Adrenal gland (tissue), 12 donors: ENCODE data around the gene LAMP2. TPM values are rescaled to one million over a fixed set of nuclear protein-coding genes. Genes with fewer than 3 reads are reported as not detected.

ENCODE experiments used
- DNase-seq, 7 donors: peaks; one replicate each; pipeline ENCODE4 v3.0.0-alpha.2; 2019 to 2020
- H3K27ac ChIP-seq, 5 donors: fragments of 200-600 bp; sonication (generic) in 4 of 5; 1 replicate in 3 of 5; 2 replicates in 2 of 5; pipeline versions ENCODE4 v1.5.1 to v1.8.0; 2016 to 2020; ENCODE audit warnings: mild to moderate bottlenecking in 1 of 5
- H3K27me3 ChIP-seq: fragments of 200-600 bp; 2 replicates; pipeline ENCODE4 v1.8.0; 2021
- H3K36me3 ChIP-seq, 2 donors: fragments of 200-600 bp; replicated peaks in 1 of 2; 1 replicate in 1 of 2; 2 replicates in 1 of 2; pipeline versions ENCODE4 v1.5.1 to v1.8.0; 2018 to 2022
- H3K4me1 ChIP-seq, 2 donors: fragments of 200-600 bp; replicated peaks in 1 of 2; 1 replicate in 1 of 2; 2 replicates in 1 of 2; pipeline versions ENCODE4 v1.5.1 to v1.8.0; 2018 to 2021
- H3K4me3 ChIP-seq, 4 donors: fragments of 200-600 bp; sonication (generic) in 3 of 4; one replicate each; pipeline ENCODE4 v1.5.1; 2016 to 2018
- H3K9me3 ChIP-seq, 3 donors: fragments of 200-600 bp; sonication (generic) in 1 of 3; replicated peaks in 1 of 3; 1 replicate in 2 of 3; 2 replicates in 1 of 3; pipeline versions ENCODE4 v1.5.1 to v1.8.0; 2016 to 2021
- POLR2A ChIP-seq, 2 donors: fragments of 450-650 bp; IDR thresholded peaks; one replicate each; pipeline ENCODE4 v1.6.1; 2017; ENCODE audit warnings: antibody characterized with exemption in 2 of 2, mild to moderate bottlenecking in 2 of 2, moderate library complexity in 1 of 2
- WGBS, 4 donors: extraction: QIAGEN DNeasy Blood & Tissue Kit in 2 of 4; methylation state at CpG; one replicate each; pipeline versions ENCODE4 v1.1.5 to v1.1.7; 2013 to 2017; 5-methylcytosine and 5-hydroxymethylcytosine counted together
- intact Hi-C, 2 donors: fragments of 100-400 bp; cut with DNase I; formaldehyde crosslinking; loops; one replicate each; pipeline versions ENCODE4 v1.14.1 to v1.15.0; 2022 to 2023
- polyA plus RNA-seq, 3 donors: library from polyadenylated mRNA; stranded (reverse); fragments of 200-250 nt in 2 of 3; fragments of 350-450 nt in 1 of 3; fragmentation: Illumina TruSeq in 1 of 3; extraction: RNeasy Lipid Tissue Mini Kit (QIAGEN cat#74804) in 1 of 3; gene quantifications; one replicate each; pipeline ENCODE4 v1.2.3, GENCODE V29; 2013 to 2014
- small RNA-seq, 2 donors: library from RNA; depleted of rRNA; stranded (forward); fragments of <200 nt; gene quantifications; one replicate each; pipeline ENCODE3, GENCODE V24; 2016
- total RNA-seq, 9 donors: library from RNA; depleted of rRNA in 4 of 9; stranded (reverse); fragments of >200 nt in 4 of 9; fragments of 120-200 nt in 1 of 9; fragmentation: NEBNext Ultra II Directional in 1 of 9; extraction: Animal tissue kit (Norgen Biotek cat#: 25700) in 1 of 9; gene quantifications; one replicate each; pipeline versions ENCODE4 v1.1.0 to v1.2.4, GENCODE V29; 2013 to 2023
- TF ChIP-seq, protein P1 (sequence below), 6 experiments: fragments of 450-650 bp in 4 of 6; fragments of 200-600 bp in 2 of 6; sonication (generic) in 1 of 6; IDR thresholded peaks; 1 replicate in 5 of 6; 2 replicates in 1 of 6; pipeline versions ENCODE4 v1.5.1 to v1.8.0; 2016 to 2021; ENCODE audit warnings: antibody characterized with exemption in 6 of 6, mild to moderate bottlenecking in 2 of 6, moderate library complexity in 1 of 6
- donor health status: healthy with polysubstance abuse.
- donor health status: Bipolar disorder and iron deficiency.
- donor health status: DM: yes; HTN: yes; CAD: no.
- donor health status: DM: no; HTN: no; CAD: no.
- donor health status: DM: no; HTN: no; CAD: no.
- donor health status: DM: yes; HTN: yes; CAD: no.

LAMP2 gene
- total and polyA plus RNA-seq, 12 donors = 15.8 to 206 (median 157) TPM

GRCh38 chrX:120380699-120381098 is 88.4 kb downstream of the LAMP2 start:
- Histone ChIP-seq H3K27me3 (peaks cover 3% of the 10 kb centered on the region), H3K4me1 (no peaks in the 10 kb centered on the region), H3K4me3 (no peak overlapping the region), H3K27ac (no peak overlapping the region), H3K36me3 (no peaks in the 10 kb centered on the region), H3K9me3 (no peaks in the 10 kb centered on the region)
- TF ChIP-seq, protein P1, sequence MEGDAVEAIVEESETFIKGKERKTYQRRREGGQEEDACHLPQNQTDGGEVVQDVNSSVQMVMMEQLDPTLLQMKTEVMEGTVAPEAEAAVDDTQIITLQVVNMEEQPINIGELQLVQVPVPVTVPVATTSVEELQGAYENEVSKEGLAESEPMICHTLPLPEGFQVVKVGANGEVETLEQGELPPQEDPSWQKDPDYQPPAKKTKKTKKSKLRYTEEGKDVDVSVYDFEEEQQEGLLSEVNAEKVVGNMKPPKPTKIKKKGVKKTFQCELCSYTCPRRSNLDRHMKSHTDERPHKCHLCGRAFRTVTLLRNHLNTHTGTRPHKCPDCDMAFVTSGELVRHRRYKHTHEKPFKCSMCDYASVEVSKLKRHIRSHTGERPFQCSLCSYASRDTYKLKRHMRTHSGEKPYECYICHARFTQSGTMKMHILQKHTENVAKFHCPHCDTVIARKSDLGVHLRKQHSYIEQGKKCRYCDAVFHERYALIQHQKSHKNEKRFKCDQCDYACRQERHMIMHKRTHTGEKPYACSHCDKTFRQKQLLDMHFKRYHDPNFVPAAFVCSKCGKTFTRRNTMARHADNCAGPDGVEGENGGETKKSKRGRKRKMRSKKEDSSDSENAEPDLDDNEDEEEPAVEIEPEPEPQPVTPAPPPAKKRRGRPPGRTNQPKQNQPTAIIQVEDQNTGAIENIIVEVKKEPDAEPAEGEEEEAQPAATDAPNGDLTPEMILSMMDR (IDR thresholded peaks at IDR 0.05) = peak in 2 of 6 experiments; percentile 3 to 23
- TF ChIP-seq POLR2A (IDR thresholded peaks at IDR 0.05) = no peak
- intact Hi-C loops = no loop called here
- DNase-seq = no peak
- WGBS, 4 donors = 22 to 40% (median 35%) methylated on average over 2 to 3 of the region's 3 CpGs

DNA sequence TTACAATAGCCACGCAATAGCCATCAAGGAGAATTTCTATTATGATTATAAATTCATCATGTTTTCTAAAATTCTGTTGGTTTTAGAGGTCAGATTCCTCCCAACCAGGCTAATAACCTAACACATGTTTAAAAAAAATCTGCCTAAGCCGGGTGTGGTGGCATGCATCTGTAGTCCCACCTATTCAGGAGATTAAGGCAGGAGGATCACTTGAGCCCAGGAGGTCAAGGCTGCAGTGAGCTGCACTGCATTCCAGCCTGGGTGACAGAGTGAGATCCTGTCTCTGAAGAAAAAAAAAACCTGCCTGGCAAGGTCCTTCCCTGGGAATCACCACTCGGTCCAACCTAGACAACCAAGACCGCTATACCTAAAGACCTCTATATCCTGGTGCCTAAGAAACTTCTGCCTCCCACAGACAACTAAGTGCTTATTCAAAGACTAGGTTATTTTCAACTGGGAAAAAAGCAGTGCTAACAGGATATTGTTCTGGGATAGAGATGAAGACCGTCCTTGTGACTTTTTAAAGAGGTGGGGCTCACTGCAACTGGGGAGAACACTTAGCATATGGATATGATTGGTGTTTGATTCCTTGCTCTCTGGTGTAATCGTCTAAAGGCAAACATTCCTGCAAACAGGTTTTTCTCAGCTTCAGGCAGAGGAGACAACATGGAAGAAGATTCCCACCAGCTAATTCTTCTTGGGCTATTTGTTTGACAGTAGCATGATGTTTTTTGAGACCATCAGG is 89.0 kb downstream of the LAMP2 start:
- DNase-seq = no peak
- 59 to 69% (median 64%) methylated on average over 3 to 6 of the region's 6 CpGs for WGBS, 4 donors
- Histone ChIP-seq H3K9me3 (no peaks in the 10 kb centered on the region), H3K27me3 (peaks cover 3% of the 10 kb centered on the region), H3K4me3 (no peak overlapping the region), H3K36me3 (no peaks in the 10 kb centered on the region), H3K27ac (no peak overlapping the region), H3K4me1 (no peaks in the 10 kb centered on the region)
- intact Hi-C loops = no loop called here
- TF ChIP-seq POLR2A (IDR thresholded peaks at IDR 0.05) = no peak
- TF ChIP-seq, protein P1 (IDR thresholded peaks at IDR 0.05) = no peak

GRCh38 chrX:120378570-120378969 is 90.5 kb downstream of the LAMP2 start:
- Histone ChIP-seq H3K4me3 (no peak overlapping the region), H3K9me3 (no peaks in the 10 kb centered on the region), H3K4me1 (no peaks in the 10 kb centered on the region), H3K36me3 (no peaks in the 10 kb centered on the region), H3K27ac (no peak overlapping the region), H3K27me3 (peaks cover 3% of the 10 kb centered on the region)
- intact Hi-C loops = no loop called here
- no peak for DNase-seq
- no peak for TF ChIP-seq POLR2A (IDR thresholded peaks at IDR 0.05)
- TF ChIP-seq, protein P1 (IDR thresholded peaks at IDR 0.05) = no peak
- 75 to 95% (median 86%) methylated on average over 5 of the region's 5 CpGs for WGBS, 4 donors

Small RNA genes within 50 kb of the gene (small RNA-seq; reads per million reads assigned to genes)
- 0 reads per million in 2 donors for gene RNU7-37P

Other genes starting within 250 kb of the LAMP2 start
- gene ZBTB33, start 218.5 kb downstream of the LAMP2 start, total RNA-seq = 10 to 100 TPM in 7 of 9 donors, 1 to 10 TPM in 2; 9.8 to 34.8 (median 14.1) TPM
- 10 to 100 TPM in 1 of 3 donors, 1 to 10 TPM in 2; 1.9 to 14.4 (median 2.7) TPM for gene ZBTB33, start 218.5 kb downstream of the LAMP2 start, polyA plus RNA-seq
- 1 to 10 TPM in 4 of 9 donors, under 1 TPM in 5; 0.09 to 3.1 (median 0.83) TPM for gene TMEM255A, start 157.8 kb downstream of the LAMP2 start, total RNA-seq
- 1 to 10 TPM in 2 of 3 donors, under 1 TPM in 1; 0.91 to 2.3 (median 1.0) TPM for gene TMEM255A, start 157.8 kb downstream of the LAMP2 start, polyA plus RNA-seq
- not detected for gene ATP1B4, start 107.2 kb downstream of the LAMP2 start, total RNA-seq
- not detected for gene ATP1B4, start 107.2 kb downstream of the LAMP2 start, polyA plus RNA-seq
- gene CUL4B, start 91.7 kb upstream of the LAMP2 start, total RNA-seq = 10 to 100 TPM; 28.3 to 55.3 (median 42.4) TPM
- gene CUL4B, start 91.7 kb upstream of the LAMP2 start, polyA plus RNA-seq = 10 to 100 TPM; 24.7 to 47.0 (median 26.9) TPM
- gene MCTS1, start 134.8 kb upstream of the LAMP2 start, total RNA-seq = 10 to 100 TPM in 8 of 9 donors, 1 to 10 TPM in 1; 8.2 to 66.0 (median 36.9) TPM
- 10 to 100 TPM; 32.6 to 78.2 (median 38.5) TPM for gene MCTS1, start 134.8 kb upstream of the LAMP2 start, polyA plus RNA-seq
- gene C1GALT1C1, start 160.8 kb upstream of the LAMP2 start, total RNA-seq = 10 to 100 TPM; 26.2 to 57.7 (median 37.0) TPM
- gene C1GALT1C1, start 160.8 kb upstream of the LAMP2 start, polyA plus RNA-seq = 10 to 100 TPM in 2 of 3 donors, 1 to 10 TPM in 1; 7.8 to 55.6 (median 16.6) TPM